AML-193 (cell line): ENCODE results near the gene FCER2.

Experiments
- DNase-seq, 2 experiments: peaks; one replicate each; lab custom pipeline; 2025; lab: John Stamatoyannopoulos, UW

Gene FCER2

DNA sequence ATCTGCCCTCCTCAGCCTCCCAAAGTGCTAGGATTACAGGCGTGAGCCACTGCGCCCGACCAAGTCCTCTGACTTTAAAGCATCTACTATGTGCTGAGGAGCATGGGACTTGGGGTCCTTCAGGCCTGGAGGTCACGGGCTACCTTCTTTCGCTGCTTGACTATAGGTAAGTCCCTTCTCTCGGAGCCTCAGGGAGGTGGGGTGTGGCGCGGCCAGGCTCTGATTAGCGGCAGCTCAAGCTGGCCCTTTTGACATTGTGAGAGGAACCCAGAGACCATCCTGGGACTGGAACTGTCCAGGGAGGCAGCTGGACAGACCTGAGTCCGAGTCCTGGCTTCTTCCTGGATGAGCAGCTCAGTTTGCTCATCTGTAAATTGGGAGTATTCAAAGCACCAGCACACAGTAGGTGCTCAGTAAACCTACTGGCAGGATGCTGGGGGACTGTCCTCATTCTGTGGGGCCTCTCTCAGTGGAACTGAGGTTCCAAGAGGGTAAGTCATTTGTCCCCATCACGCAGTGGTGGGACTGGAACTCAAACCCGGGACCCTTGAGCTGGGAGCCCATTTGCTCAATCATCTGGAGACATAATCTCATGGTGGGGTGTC, 780 bp downstream of the FCER2 start:
- no peak for DNase-seq

DNA sequence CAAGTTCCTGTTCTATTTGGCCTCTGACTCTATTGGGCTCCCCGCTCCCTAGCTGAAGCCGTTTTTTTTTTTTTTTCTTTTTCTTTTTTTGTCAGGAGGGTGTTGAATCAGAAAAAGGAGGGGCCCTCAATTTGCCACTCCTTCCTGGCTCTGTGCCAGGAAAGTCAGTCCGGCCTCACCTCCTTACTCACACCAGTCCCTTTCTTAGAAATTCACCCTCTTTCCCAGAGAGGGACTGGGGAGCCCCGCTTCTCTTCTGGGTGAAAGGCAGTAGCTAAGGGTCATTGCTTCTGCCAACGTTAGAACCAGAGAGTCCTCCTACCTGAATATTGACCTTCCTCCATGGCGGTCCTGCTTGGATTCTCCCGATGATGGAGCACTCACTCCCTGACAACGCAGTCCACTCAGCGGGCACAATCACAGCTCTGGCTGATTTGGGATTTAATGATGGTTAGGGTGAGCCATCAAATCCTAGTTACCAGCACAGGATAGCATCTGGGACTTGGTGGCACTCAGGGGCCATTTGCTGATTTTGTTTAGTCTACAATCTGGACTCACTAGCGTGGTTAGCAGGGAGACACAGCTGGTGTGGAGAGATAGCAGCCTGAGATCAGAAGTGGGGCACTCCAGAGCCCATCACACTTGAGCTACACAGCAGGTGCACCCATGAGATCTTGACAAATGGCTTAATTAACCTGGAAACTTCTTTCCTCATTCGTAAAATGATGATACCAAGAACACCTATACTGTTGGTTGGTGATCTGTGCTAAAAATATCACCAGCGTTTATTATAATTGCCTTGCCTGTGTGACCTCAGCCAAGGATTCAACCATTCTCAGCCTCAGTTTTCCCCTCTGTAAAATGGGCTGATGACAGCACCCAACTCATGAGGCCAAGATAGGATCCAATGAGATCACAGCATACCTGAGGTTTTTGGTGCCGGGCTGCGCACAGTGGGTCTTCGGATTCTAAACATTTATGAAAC, 2.2 kb downstream of the FCER2 start:
- DNase-seq, result no peak

DNA sequence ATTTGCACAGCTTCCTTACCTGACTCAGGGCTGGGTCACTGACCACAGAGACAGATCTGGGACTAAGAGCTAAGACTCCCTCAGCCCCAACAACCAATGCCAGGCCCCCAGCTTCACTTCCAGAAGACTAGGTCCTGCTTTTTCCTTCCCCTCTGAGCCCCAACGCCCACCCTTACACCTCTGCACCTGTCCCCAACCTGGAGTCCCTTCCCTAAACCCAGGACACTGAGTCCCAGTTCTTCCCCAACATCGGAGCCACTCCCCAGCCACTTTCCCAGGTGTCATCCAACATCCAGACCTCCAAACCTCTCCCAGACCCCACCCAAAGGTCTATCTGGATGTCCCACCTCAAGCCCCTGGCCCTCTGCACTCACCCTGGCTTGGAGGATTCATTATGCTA, 2.9 kb downstream of the FCER2 start:
- no peak for DNase-seq

DNA sequence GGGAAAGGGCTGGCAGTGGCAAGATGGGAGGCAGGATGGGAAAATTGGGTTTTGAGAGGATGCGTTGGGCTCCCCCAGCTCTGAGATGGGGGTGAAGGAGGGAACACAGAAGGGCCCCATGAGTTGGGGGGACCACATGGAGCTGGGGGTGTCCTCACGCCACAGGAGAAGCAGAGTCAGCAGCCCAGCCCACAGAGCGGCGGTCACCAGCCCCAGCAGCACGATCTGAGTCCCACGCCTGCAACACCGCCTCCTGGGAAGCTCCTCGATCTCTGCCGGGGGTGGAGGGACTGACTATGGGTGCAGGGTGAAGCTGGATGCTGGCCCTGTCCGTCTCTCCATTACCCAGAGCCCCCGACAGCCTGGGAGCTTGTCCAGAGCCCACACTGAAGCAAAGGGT, 3.3 kb downstream of the FCER2 start:
- DNase-seq, result no peak

DNA sequence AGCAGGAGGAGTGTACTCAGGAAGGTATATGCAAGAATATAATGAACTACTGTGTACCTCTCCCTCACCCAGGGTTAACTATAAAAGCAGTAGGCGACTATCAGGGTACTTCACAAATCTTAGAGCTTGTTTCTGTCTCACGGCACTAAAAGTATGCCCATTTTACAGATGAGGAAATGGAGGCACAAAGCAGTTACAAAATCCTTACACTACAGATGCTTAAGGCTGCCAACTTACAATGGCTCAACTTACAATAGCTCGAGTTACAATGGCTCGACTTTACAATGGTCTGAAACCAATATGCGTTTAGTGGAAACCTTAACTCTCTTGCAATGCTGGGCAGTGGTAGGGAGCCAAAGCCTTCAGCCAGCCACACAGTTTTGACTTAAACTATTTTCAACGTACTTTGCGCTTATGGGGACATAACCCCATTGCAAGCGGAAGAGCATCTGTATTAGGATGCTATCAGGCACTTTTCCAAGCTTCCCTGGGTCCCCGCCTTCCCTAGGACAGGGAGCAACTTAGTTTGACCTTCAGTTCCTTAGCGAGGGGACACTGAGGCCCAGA, 4.1 kb downstream of the FCER2 start:
- DNase-seq, result no peak

GRCh38 chr19:7694499-7694898, 7.4 kb downstream of the FCER2 start:
- DNase-seq, result no peak

DNA sequence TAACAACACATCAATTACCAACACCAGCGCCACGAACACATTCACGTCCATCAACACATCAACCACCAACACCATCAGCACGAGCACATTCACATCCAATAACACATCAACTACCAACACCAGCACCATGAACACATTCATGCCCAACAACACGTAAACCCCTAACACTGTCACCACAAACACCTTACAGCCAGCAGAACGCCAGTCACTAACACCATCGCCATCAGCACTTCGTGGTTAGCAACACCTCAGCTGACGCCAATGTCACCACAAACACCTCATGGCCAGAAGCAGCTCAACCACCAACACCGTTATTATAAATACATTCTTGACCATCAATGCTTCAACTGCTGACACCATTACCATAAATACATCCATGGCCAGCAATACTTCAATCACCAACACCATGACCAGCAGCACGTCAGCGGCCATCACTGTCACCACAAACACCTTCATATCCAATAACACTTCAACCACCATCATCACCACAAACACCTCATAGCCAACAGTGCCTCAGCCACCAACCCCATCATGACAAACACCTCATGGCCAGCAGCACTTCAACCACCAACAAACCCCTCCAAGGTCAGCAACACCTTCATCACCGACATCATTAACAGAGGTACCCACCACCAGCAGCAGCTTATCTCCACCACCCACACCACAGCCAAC, 9.4 kb downstream of the FCER2 start:
- no peak for DNase-seq

DNA sequence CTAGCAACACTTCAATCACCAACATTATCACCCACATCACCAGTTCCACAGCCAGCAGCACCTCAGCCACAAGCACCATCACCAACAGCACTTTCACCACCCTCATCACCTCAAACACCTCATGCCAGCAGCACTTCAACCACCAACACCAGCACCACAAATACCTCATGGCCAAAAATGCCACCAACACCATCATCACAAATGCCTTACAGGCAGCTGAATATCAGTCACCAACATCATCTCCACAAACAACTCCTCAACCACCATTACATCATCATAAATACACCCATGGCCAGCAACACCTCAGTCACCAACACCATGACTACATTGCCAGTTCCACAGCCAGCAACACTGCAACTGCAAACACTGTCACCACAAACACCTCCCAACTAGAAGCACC, 10.4 kb downstream of the FCER2 start:
- no peak for DNase-seq

- DNase-seq, result no peak
Measured at GRCh38 chr19:7690779-7691258, 11.1 kb downstream of the FCER2 start.

DNA sequence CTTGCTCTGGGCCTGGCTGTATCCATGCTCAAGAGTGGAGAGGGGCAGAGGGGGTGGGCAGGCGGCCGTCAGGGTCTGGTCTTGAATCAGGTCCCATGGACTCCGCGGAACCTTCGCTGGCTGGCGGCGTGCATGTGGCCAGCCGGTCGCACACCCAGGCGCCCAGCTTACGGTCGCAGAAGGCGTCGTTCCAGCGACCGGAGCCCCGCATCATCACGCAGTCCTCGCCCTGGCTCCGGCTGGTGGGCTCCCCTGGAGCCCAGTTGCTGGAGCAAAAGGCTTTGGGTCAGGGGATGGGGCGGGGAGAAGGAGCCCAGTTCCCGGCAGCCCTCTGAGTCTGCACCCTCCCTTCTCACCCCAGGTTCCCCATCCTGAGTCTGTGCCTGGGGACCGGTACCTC, 12.8 kb downstream of the FCER2 start:
- DNase-seq, result no peak

- DNase-seq, result no peak
Measured at GRCh38 chr19:7687177-7687576, 14.8 kb downstream of the FCER2 start.

GRCh38 chr19:7685546-7686445, 16.1 kb downstream of the FCER2 start:
- DNase-seq, result no peak

DNA sequence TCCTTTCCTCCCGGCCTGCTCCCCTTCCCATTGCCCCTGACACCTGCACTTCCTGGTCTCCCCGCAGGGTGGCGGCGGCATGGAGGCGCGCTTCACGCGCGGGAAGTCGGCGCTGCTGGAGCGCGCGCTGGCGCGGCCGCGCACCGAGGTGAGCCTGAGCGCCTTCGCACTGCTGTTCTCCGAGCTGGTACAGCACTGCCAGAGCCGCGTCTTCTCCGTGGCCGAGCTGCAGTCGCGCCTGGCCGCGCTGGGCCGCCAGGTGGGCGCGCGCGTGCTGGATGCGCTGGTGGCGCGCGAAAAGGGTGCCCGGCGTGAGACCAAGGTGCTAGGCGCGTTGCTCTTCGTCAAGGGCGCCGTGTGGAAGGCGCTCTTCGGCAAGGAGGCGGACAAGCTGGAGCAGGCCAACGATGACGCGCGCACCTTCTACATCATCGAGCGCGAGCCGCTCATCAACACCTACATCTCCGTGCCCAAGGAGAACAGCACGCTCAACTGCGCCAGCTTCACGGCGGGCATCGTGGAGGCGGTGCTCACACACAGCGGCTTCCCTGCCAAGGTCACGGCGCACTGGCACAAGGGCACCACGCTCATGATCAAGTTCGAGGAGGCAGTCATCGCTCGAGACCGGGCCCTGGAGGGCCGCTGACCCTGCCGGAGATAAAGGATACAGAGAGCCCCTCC, 19.6 kb downstream of the FCER2 start:
- DNase-seq, result no peak

- DNase-seq, result peak; percentile 95
Measured at GRCh38 chr19:7681340-7682174, 20.4 kb downstream of the FCER2 start.

GRCh38 chr19:7680606-7681339, 21.2 kb downstream of the FCER2 start, which contains the start of gene TRAPPC5:
TSS of gene TRAPPC5 (plus strand) at chr19:7680833. CDS start at chr19:7682254, 1,421 bp downstream.
- DNase-seq, result peak; percentile 60 to 69

GRCh38 chr19:7679771-7680605, 21.9 kb downstream of the FCER2 start:
- no peak for DNase-seq

DNA sequence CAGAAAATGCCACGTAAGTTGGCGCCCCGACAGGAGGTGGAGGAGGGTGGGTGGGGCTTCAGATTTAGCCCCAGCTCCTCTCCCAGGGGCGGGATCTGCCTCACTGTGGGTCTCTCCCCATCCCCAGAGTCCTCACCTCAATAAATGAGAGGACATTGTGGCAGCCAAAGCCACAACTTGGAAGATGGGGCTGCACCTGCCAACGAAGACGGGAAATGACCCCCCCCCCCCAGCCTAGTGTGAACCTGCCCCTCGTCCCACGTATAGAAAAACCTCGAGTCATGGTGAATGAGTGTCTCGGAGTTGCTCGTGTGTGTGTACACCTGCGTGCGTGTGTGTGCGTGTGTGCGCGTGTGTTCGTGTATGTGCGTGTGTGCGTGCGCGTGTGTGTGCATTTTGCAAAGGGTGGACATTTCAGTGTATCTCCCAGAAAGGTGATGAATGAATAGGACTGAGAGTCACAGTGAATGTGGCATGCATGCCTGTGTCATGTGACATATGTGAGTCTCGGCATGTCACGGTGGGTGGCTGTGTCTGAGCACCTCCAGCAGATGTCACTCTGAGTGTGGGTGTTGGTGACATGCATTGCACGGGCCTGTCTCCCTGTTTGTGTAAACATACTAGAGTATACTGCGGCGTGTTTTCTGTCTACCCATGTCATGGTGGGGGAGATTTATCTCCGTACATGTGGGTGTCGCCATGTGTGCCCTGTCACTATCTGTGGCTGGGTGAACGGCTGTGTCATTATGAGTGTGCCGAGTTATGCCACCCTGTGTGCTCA, 22.8 kb downstream of the FCER2 start:
- peak in 1 of 2 experiments; percentile 9 for DNase-seq
